Ishikawa (cell line): ENCODE data around the gene SLC6A19.

Experiments used
- CEBPB ChIP-seq: IDR thresholded peaks from 2 replicates; pipeline ENCODE4 v1.6.1; 2012
- CREB1 ChIP-seq: IDR thresholded peaks from 2 replicates; pipeline ENCODE4 v1.6.1; 2012; ENCODE audit warnings: low read depth
- EGR1 ChIP-seq: IDR thresholded peaks from 2 replicates; pipeline ENCODE4 v1.6.1; 2012
- EP300 ChIP-seq: IDR thresholded peaks from 2 replicates; pipeline ENCODE4 v1.6.1; 2012; ENCODE audit warnings: borderline replicate concordance
- FOXM1 ChIP-seq: IDR thresholded peaks from 2 replicates; pipeline ENCODE4 v1.6.1; 2012; ENCODE audit warnings: low read depth, borderline replicate concordance
- NFIC ChIP-seq: IDR thresholded peaks from 2 replicates; pipeline ENCODE4 v1.6.1; 2012
- RAD21 ChIP-seq: IDR thresholded peaks from 2 replicates; pipeline ENCODE4 v1.6.1; 2012; ENCODE audit warnings: low read depth
- REST ChIP-seq: IDR thresholded peaks from 2 replicates; pipeline ENCODE4 v1.6.1; 2012; ENCODE audit warnings: low read depth, mild to moderate bottlenecking
- TAF1 ChIP-seq: IDR thresholded peaks from 2 replicates; pipeline ENCODE4 v1.6.1; 2012; ENCODE audit warnings: low read depth, mild to moderate bottlenecking
- TCF12 ChIP-seq: IDR thresholded peaks from 2 replicates; pipeline ENCODE4 v1.6.1; 2012; ENCODE audit warnings: low read depth
- TEAD4 ChIP-seq: IDR thresholded peaks from 2 replicates; pipeline ENCODE4 v1.6.1; 2012
- USF1 ChIP-seq: IDR thresholded peaks from 2 replicates; pipeline ENCODE4 v1.6.1; 2012
- YY1 ChIP-seq: IDR thresholded peaks from 2 replicates; pipeline ENCODE4 v1.6.1; 2012; ENCODE audit warnings: low read depth
- ZBTB7A ChIP-seq: IDR thresholded peaks from 2 replicates; pipeline ENCODE4 v1.6.1; 2012; ENCODE audit warnings: low read depth
- TF ChIP-seq, protein P1 (sequence below): IDR thresholded peaks from 2 replicates; pipeline ENCODE4 v1.6.1; 2012

SLC6A19 gene

DNA sequence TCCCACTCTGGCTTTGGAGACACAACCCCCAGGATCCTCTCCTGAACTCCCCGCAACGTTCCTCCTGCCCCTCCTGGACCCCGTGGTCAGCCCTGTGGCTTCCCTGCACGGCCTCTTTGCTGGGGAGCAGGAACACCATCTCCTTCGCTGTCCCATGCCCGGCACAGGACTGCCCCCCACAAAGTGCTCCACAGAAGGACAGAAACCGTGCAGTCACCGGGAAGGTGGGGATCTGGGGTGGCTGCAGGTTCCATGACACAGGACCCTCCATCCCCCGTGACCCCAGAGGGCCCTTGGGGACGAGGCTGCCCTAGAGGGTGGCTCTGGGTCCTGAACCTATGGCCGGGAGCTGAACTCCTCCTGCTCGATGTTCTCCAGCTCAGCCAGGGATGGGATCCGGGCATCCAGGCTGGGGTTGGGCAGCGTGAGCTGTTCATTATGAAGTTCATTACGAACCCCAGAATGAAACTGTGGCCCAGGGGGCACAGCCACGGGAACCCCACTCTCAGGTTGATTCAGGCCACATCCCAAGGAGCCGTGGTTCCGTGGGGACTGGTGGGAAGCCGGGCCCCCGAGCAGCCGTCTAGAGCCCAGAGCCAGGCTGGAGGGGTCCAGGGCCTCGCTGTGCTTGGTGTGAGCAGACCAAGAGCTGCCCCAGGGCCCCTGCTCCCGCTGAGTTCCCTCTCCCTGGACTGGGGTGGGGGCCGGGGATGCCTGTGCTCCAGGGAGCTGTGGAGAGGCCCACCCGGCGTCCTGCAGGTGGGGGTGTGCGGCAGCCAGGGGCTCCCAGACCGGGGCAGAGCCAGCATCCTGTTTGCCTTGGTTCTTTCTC is 684 bp upstream of the SLC6A19 start:
- no peak for TF ChIP-seq EGR1
- TF ChIP-seq REST = no peak
- no peak for TF ChIP-seq FOXM1
- TF ChIP-seq RAD21 = no peak
- no peak for TF ChIP-seq ZBTB7A
- TF ChIP-seq YY1 = no peak
- no peak for TF ChIP-seq TAF1
- no peak for TF ChIP-seq CEBPB
- no peak for TF ChIP-seq NFIC
- no peak for TF ChIP-seq EP300
- TF ChIP-seq TCF12 = no peak
- TF ChIP-seq CREB1 = no peak
- TF ChIP-seq TEAD4 = no peak
- TF ChIP-seq, protein P1, sequence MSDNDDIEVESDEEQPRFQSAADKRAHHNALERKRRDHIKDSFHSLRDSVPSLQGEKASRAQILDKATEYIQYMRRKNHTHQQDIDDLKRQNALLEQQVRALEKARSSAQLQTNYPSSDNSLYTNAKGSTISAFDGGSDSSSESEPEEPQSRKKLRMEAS = no peak

GRCh38 chr5:1202026-1202797 is 817 bp downstream of the SLC6A19 start:
- TF ChIP-seq TAF1 (no peak), TEAD4 (no peak), REST (no peak), YY1 (no peak), NFIC (no peak), USF1 (no peak), FOXM1 (no peak), EGR1 (no peak), EP300 (no peak), RAD21 (no peak), ZBTB7A (no peak), CREB1 (no peak), CEBPB (no peak), TCF12 (no peak)
- TF ChIP-seq, protein P1 = no peak

GRCh38 chr5:1202798-1203185 is 1.4 kb downstream of the SLC6A19 start:
- TF ChIP-seq CREB1 = no peak
- TF ChIP-seq NFIC = no peak
- no peak for TF ChIP-seq RAD21
- TF ChIP-seq TAF1 = no peak
- TF ChIP-seq EP300 = no peak
- no peak for TF ChIP-seq YY1
- no peak for TF ChIP-seq TEAD4

DNA sequence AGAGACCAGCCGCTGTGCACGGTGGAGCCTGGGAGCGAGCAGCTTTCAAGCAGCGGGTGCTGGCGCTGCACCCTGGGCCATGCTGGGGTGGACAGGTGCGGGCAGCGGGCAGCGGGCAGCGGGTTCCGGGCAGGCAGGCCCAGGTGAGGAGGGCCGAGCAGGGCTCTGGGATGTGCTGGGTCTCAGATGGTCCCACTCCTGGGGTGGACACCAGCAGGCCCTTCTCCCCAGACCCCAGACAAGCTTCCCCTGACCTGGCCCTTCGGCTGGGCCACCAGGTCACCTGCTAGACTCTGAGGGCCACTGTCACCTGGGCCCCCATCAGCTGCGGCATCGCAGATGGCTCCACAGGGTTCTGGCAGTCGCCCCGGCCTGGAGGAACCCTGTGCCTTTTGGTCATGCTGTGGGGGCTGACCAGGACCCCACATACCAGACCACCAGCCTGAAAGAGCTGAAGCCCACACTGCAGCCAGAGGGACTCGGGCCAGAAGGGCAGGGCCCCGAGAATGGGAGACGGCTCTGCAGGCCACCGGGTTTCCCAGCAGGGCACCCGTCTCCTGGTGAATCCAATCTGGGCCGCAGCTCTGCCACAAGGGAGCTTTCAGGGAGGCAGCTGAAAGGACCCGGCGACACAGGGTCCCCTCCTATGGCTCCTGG is 2.0 kb downstream of the SLC6A19 start:
- TF ChIP-seq EGR1 = no peak
- TF ChIP-seq TEAD4 = no peak
- no peak for TF ChIP-seq CEBPB
- TF ChIP-seq TAF1 = no peak
- TF ChIP-seq ZBTB7A = no peak
- no peak for TF ChIP-seq REST
- TF ChIP-seq EP300 = no peak
- no peak for TF ChIP-seq YY1
- TF ChIP-seq TCF12 = no peak
- TF ChIP-seq NFIC = no peak
- TF ChIP-seq RAD21 = no peak
- no peak for TF ChIP-seq USF1
- TF ChIP-seq, protein P1 = no peak
- TF ChIP-seq CREB1 = no peak
- TF ChIP-seq FOXM1 = no peak
